ENCODE data around the gene FAM180B.
"Not testable (repeated sequence)": the region's sequence is repeated elsewhere in the genome, so short reads cannot be mapped to it uniquely, and the experiment has no call there.

FAM180B gene

DNA sequence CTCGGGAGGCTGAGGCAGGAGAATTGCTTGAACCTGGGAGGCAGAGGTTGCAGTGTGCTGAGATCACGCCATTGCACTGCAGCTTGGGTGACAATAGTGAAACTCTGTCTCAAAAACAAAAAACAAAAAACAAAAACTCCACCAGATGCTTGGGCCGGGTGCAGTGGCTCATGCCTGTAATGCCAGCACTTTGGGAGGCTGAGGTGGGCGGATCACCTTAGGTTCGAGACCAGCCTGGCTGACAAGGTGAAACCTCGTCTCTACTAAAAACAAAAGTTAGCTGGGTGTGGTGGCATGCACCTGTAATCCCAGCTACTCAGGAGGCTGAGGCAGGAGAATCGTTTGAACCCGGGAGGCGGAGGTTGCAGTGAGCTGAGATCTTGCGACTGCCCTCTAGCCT, 22.1 kb upstream of the FAM180B start:
- not testable (repeated sequence) for H3K18ac ChIP-seq (ENCODE audit: low read length); H2AFZ ChIP-seq (ENCODE audit: insufficient read depth, low read length, poor library complexity); H2BK120ac ChIP-seq (ENCODE audit: insufficient read depth, low read length, poor library complexity); H2BK5ac ChIP-seq (ENCODE audit: low read depth, low read length, poor library complexity); H3K14ac ChIP-seq (ENCODE audit: low read length); H3K4me3 ChIP-seq (ENCODE audit: low read depth, low read length); DNase-seq; H3K4me2 ChIP-seq (ENCODE audit: low read length); H4K8ac ChIP-seq (ENCODE audit: low read depth, low read length); H2BK12ac ChIP-seq (ENCODE audit: low read length); H4K91ac ChIP-seq (ENCODE audit: low read depth, low read length); H3K27me3 ChIP-seq (ENCODE audit: insufficient read depth, low read length); H3K27ac ChIP-seq (ENCODE audit: low read depth, low read length); H3K23ac ChIP-seq (ENCODE audit: low read length); H3K9ac ChIP-seq (ENCODE audit: low read length); H4K12ac ChIP-seq (ENCODE audit: low read depth, low read length); H3K4me1 ChIP-seq (ENCODE audit: control insufficient read depth in 1 of 2, insufficient read depth in 2 of 2, low read length in 2 of 2); H3K4ac ChIP-seq (ENCODE audit: low read depth, low read length); H2AK5ac ChIP-seq (ENCODE audit: low read length); H3K36me3 ChIP-seq (ENCODE audit: control insufficient read depth in 1 of 2, insufficient read depth in 2 of 2, low read length in 2 of 2); H3K9me3 ChIP-seq (ENCODE audit: insufficient read depth, low read depth, low read length)
- no CpG with 5 or more reads among the region's 10 CpGs for WGBS (ENCODE audit: extremely low coverage, insufficient coverage, insufficient read length)
- Histone ChIP-seq H3K79me1 (ENCODE audit: low read length) (peaks cover 11% of the 10 kb centered on the region), H3K79me2 (ENCODE audit: control insufficient read depth, insufficient read depth, low read length, poor library complexity) (peaks cover 12% of the 10 kb centered on the region)

DNA sequence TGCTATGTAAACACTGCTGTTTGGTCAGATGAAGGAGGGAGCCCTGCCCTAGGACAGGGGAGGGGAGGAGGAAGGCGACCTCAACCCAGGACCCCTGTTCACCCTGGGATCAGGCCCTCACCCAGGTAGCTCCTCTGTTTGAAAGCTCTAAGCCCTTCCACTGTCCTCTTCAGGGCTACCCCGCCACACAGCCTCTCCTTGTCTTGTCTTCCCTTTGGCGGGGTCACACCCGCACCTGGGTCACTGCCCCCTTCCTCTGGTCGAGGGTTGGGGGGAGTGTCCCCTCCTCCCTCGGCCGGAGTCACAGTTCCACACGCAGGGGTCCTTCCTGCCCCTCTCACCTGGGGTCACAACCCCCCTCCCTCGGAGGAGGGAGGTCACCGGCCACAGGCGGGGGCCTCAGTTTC, 21.5 kb upstream of the FAM180B start:
- peaks cover 12% of the 10 kb centered on the region for H3K79me2 ChIP-seq (ENCODE audit: control insufficient read depth, insufficient read depth, low read length, poor library complexity)
- DNase-seq, result no peak
- peaks cover 4 to 5% of the 10 kb centered on the region in 2 experiments for H3K36me3 ChIP-seq (ENCODE audit: control insufficient read depth in 1 of 2, insufficient read depth in 2 of 2, low read length in 2 of 2)
- H3K27ac ChIP-seq (ENCODE audit: low read depth, low read length), result no peak overlapping the region
- H4K12ac ChIP-seq (ENCODE audit: low read depth, low read length), result peak overlapping the region; percentile 92
- H3K4me2 ChIP-seq (ENCODE audit: low read length), result peak overlapping the region; percentile 90
- peak overlapping the region; percentile 86 for H3K9ac ChIP-seq (ENCODE audit: low read length)
- H4K91ac ChIP-seq (ENCODE audit: low read depth, low read length), result peak overlapping the region; percentile 89
- H2BK12ac ChIP-seq (ENCODE audit: low read length), result no peak overlapping the region
- H3K4ac ChIP-seq (ENCODE audit: low read depth, low read length), result peak overlapping the region; percentile 68
- peaks cover 11% of the 10 kb centered on the region for H3K79me1 ChIP-seq (ENCODE audit: low read length)
- peak overlapping the region; percentile 84 for H2AK5ac ChIP-seq (ENCODE audit: low read length)
- H3K23ac ChIP-seq (ENCODE audit: low read length), result no peak overlapping the region
- H3K27me3 ChIP-seq (ENCODE audit: insufficient read depth, low read length), result no peaks in the 10 kb centered on the region
- H2BK5ac ChIP-seq (ENCODE audit: low read depth, low read length, poor library complexity), result peak overlapping the region; percentile 1
- peak overlapping the region; percentile 53 for H2BK120ac ChIP-seq (ENCODE audit: insufficient read depth, low read length, poor library complexity)
- no CpG with 5 or more reads among the region's 11 CpGs for WGBS (ENCODE audit: extremely low coverage, insufficient coverage, insufficient read length)
- peak overlapping the region; percentile 87 for H3K4me3 ChIP-seq (ENCODE audit: low read depth, low read length)
- H3K18ac ChIP-seq (ENCODE audit: low read length), result peak overlapping the region; percentile 71
- H3K9me3 ChIP-seq (ENCODE audit: insufficient read depth, low read depth, low read length), result no peaks in the 10 kb centered on the region
- peak overlapping the region; percentile 91 for H4K8ac ChIP-seq (ENCODE audit: low read depth, low read length)
- H3K14ac ChIP-seq (ENCODE audit: low read length), result peak overlapping the region; percentile 75
- H3K4me1 ChIP-seq (ENCODE audit: control insufficient read depth in 1 of 2, insufficient read depth in 2 of 2, low read length in 2 of 2), result peaks cover 0 to 4% of the 10 kb centered on the region in 2 experiments
- peak overlapping the region; percentile 82 for H2AFZ ChIP-seq (ENCODE audit: insufficient read depth, low read length, poor library complexity)

DNA sequence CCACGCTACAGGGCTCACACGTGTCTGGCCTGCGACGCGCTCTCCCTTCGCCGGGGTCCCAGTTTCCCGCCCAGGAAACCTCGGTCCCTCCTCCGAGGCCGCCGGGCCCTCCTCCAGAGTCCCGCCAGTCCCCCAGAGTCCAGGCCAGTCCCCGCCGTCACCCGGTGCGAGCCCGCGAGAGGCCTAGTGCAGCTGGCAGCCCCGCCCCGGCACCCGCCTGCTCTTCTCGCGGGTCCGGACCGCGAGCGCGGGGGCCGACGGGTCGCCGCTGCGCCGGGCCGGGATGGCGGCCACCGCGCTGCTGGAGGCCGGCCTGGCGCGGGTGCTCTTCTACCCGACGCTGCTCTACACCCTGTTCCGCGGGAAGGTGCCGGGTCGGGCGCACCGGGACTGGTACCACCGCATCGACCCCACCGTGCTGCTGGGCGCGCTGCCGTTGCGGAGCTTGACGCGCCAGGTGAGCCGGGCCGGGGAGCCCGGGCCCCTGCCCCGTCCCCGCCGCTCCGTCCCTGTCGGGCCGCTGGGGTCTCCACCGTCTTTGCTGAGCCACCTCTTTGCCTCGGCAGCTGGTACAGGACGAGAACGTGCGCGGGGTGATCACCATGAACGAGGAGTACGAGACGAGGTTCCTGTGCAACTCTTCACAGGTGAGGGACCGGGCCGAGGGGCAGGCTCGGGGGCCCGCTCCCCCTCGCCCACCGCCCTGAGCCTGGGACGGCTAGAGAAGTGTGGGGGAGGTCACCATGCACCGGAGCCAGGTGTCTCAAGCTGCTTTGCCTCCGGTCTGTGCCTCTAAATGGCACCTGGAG, 20.9 kb upstream of the FAM180B start, which contains the start of gene PTPMT1:
PTPMT1 (plus strand) TSS at position 260 of the 809 bp plus-strand sequence; CDS start at position 284, 24 bp downstream.
- Histone ChIP-seq H3K4me2 (ENCODE audit: low read length) (peak within 1 kb of the TSS; percentile 90), H2AK5ac (ENCODE audit: low read length) (peak within 1 kb of the TSS; percentile 84), H3K4ac (ENCODE audit: low read depth, low read length) (peak within 1 kb of the TSS; percentile 77), H3K14ac (ENCODE audit: low read length) (peak within 1 kb of the TSS; percentile 75), H2BK120ac (ENCODE audit: insufficient read depth, low read length, poor library complexity) (peak within 1 kb of the TSS; percentile 75), H4K12ac (ENCODE audit: low read depth, low read length) (peak within 1 kb of the TSS; percentile 92), H3K23ac (ENCODE audit: low read length) (no peak within 1 kb of the TSS), H2BK12ac (ENCODE audit: low read length) (no peak within 1 kb of the TSS), H3K4me3 (ENCODE audit: low read depth, low read length) (peak within 1 kb of the TSS; percentile 87), H3K9ac (ENCODE audit: low read length) (peak within 1 kb of the TSS; percentile 86), H4K91ac (ENCODE audit: low read depth, low read length) (peak within 1 kb of the TSS; percentile 89), H2AFZ (ENCODE audit: insufficient read depth, low read length, poor library complexity) (peak within 1 kb of the TSS; percentile 82), H3K27ac (ENCODE audit: low read depth, low read length) (peak within 1 kb of the TSS; percentile 14), H3K27me3 (ENCODE audit: insufficient read depth, low read length) (no peaks in the 10 kb centered on the region), H3K36me3 (ENCODE audit: control insufficient read depth in 1 of 2, insufficient read depth in 2 of 2, low read length in 2 of 2) (peaks cover 5 to 8% of the 10 kb centered on the region in 2 experiments), H3K18ac (ENCODE audit: low read length) (peak within 1 kb of the TSS; percentile 92), H2BK5ac (ENCODE audit: low read depth, low read length, poor library complexity) (peak within 1 kb of the TSS; percentile 13), H3K79me1 (ENCODE audit: low read length) (peaks cover 11% of the 10 kb centered on the region), H4K8ac (ENCODE audit: low read depth, low read length) (peak within 1 kb of the TSS; percentile 91), H3K4me1 (ENCODE audit: control insufficient read depth in 1 of 2, insufficient read depth in 2 of 2, low read length in 2 of 2) (peaks cover 0 to 4% of the 10 kb centered on the region in 2 experiments), H3K9me3 (ENCODE audit: insufficient read depth, low read depth, low read length) (no peaks in the 10 kb centered on the region), H3K79me2 (ENCODE audit: control insufficient read depth, insufficient read depth, low read length, poor library complexity) (peaks cover 12% of the 10 kb centered on the region)
- peak; percentile 44 to 70 for DNase-seq
- WGBS (ENCODE audit: extremely low coverage, insufficient coverage, insufficient read length), result no CpG with 5 or more reads among the region's 86 CpGs

DNA sequence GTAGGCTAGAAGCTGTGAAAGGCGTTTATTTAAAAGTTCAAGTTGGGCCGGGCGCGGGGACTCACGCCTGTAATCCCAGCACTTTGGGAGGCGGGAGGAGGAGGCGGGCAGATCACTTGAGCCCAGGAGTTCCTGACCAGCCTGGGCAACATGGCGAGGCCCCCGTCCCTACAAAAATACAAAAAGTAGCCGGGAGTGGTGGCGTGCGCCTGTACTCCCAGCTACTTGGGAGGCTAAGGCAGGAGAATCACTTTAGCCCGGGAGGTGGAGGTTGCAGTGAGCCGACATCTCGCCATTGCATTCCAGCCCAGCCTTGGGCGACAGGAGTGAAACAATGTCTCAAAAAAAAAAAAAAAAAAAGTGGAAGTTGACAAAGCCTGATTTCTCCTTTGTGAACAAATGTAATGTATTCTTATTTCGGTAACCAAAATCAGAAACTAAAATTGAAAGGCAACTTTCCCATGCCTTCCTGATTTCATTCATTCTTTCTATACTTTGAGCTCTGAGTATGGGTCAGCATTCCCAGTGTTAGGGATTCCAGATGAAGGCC, 20.3 kb upstream of the FAM180B start:
- Histone ChIP-seq H3K79me2 (ENCODE audit: control insufficient read depth, insufficient read depth, low read length, poor library complexity) (peaks cover 12% of the 10 kb centered on the region), H4K8ac (ENCODE audit: low read depth, low read length) (peak overlapping the region; percentile 88), H2BK5ac (ENCODE audit: low read depth, low read length, poor library complexity) (no peak overlapping the region), H3K9me3 (ENCODE audit: insufficient read depth, low read depth, low read length) (no peaks in the 10 kb centered on the region), H2AK5ac (ENCODE audit: low read length) (no peak overlapping the region), H3K4me1 (ENCODE audit: control insufficient read depth in 1 of 2, insufficient read depth in 2 of 2, low read length in 2 of 2) (peaks cover 0 to 4% of the 10 kb centered on the region in 2 experiments), H4K12ac (ENCODE audit: low read depth, low read length) (peak overlapping the region; percentile 73), H3K4ac (ENCODE audit: low read depth, low read length) (peak overlapping the region; percentile 77), H3K14ac (ENCODE audit: low read length) (peak overlapping the region; percentile 73), H3K23ac (ENCODE audit: low read length) (no peak overlapping the region), H3K4me2 (ENCODE audit: low read length) (peak overlapping the region; percentile 90), H2AFZ (ENCODE audit: insufficient read depth, low read length, poor library complexity) (no peak overlapping the region), H3K79me1 (ENCODE audit: low read length) (peaks cover 11% of the 10 kb centered on the region), H2BK12ac (ENCODE audit: low read length) (no peak overlapping the region), H2BK120ac (ENCODE audit: insufficient read depth, low read length, poor library complexity) (peak overlapping the region; percentile 12), H3K9ac (ENCODE audit: low read length) (peak overlapping the region; percentile 81), H3K27me3 (ENCODE audit: insufficient read depth, low read length) (no peaks in the 10 kb centered on the region), H4K91ac (ENCODE audit: low read depth, low read length) (peak overlapping the region; percentile 62), H3K18ac (ENCODE audit: low read length) (peak overlapping the region; percentile 92), H3K36me3 (ENCODE audit: control insufficient read depth in 1 of 2, insufficient read depth in 2 of 2, low read length in 2 of 2) (peaks cover 5 to 12% of the 10 kb centered on the region in 2 experiments), H3K4me3 (ENCODE audit: low read depth, low read length) (peak overlapping the region; percentile 87), H3K27ac (ENCODE audit: low read depth, low read length) (no peak overlapping the region)
- no CpG with 5 or more reads among the region's 17 CpGs for WGBS (ENCODE audit: extremely low coverage, insufficient coverage, insufficient read length)
- peak; percentile 32 to 55 for DNase-seq
